Spleen (tissue), 11 donors: Measurements from ENCODE around the gene GPR157. TPM values are rescaled to one million over a fixed set of nuclear protein-coding genes. Genes with fewer than 3 reads are reported as not detected.

Source experiments
- DNase-seq: peaks from one replicate; pipeline ENCODE4 v3.0.0-alpha.2; 2020
- H3K27ac ChIP-seq, 8 donors: fragments of 200-600 bp; sonication (generic) in 7 of 8; 1 replicate in 4 of 8; 2 replicates in 4 of 8; pipeline versions ENCODE4 v1.5.0 to v1.8.0; 2016 to 2021; ENCODE audit warnings: inconsistent platforms in 4 of 8, mild to moderate bottlenecking in 4 of 8, moderate library complexity in 1 of 8
- H3K27me3 ChIP-seq, 7 donors: fragments of 200-600 bp; sonication (generic) in 6 of 7; replicated peaks in 1 of 7; 1 replicate in 4 of 7; 2 replicates in 3 of 7; pipeline versions ENCODE4 v1.5.0 to v1.8.0; 2016 to 2021; ENCODE audit warnings: inconsistent platforms in 3 of 7, mild to moderate bottlenecking in 1 of 7
- H3K36me3 ChIP-seq, 6 donors: fragments of 200-600 bp; sonication (generic) in 5 of 6; 1 replicate in 4 of 6; 2 replicates in 2 of 6; pipeline versions ENCODE4 v1.5.0 to v1.8.0; 2016 to 2021; ENCODE audit warnings: inconsistent platforms in 2 of 6
- H3K4me1 ChIP-seq, 6 donors: fragments of 200-600 bp; sonication (generic) in 5 of 6; 1 replicate in 3 of 6; 2 replicates in 3 of 6; pipeline versions ENCODE4 v1.5.0 to v1.8.0; 2016 to 2021; ENCODE audit warnings: inconsistent platforms in 3 of 6
- H3K4me3 ChIP-seq, 8 donors: fragments of 200-600 bp; sonication (generic) in 7 of 8; 1 replicate in 4 of 8; 2 replicates in 4 of 8; pipeline versions ENCODE4 v1.5.0 to v1.8.0; 2016 to 2021; ENCODE audit warnings: inconsistent platforms in 4 of 8, mild to moderate bottlenecking in 4 of 8, moderate library complexity in 2 of 8
- H3K9me3 ChIP-seq, 8 donors: fragments of 200-600 bp; sonication (generic) in 7 of 8; 1 replicate in 4 of 8; 2 replicates in 4 of 8; pipeline versions ENCODE4 v1.5.0 to v1.8.0; 2016 to 2021; ENCODE audit warnings: inconsistent platforms in 4 of 8
- POLR2A ChIP-seq, 3 donors: fragments of 450-650 bp; IDR thresholded peaks; one replicate each; pipeline ENCODE4 v1.5.1; 2017; ENCODE audit warnings: antibody characterized with exemption in 3 of 3, mild to moderate bottlenecking in 1 of 3
- POLR2AphosphoS5 ChIP-seq, 3 donors: sonication (generic); formaldehyde crosslinking; IDR thresholded peaks; one replicate each; pipeline ENCODE4 v1.5.1; 2017; ENCODE audit warnings: antibody characterized with exemption in 3 of 3
- WGBS, 5 donors: extraction: QIAGEN DNeasy Blood & Tissue Kit in 3 of 5; methylation state at CpG; one replicate each; pipeline versions ENCODE4 v1.1.5 to v1.1.7; 2013 to 2018; 5-methylcytosine and 5-hydroxymethylcytosine counted together
- intact Hi-C: fragments of 100-400 bp; cut with DNase I; formaldehyde crosslinking; loops from one replicate; pipeline ENCODE4 v1.15.0; 2023; ENCODE audit warnings: low total_unique reads
- polyA plus RNA-seq, 3 donors: library from polyadenylated mRNA; stranded (reverse); fragments of 200-250 nt; gene quantifications; one replicate each; pipeline ENCODE4 v1.2.1, GENCODE V29; 2013
- total RNA-seq, 7 donors: library from RNA; depleted of rRNA in 3 of 7; stranded (reverse); fragments of >200 nt in 3 of 7; fragmentation: NEBNext Ultra II Directional in 4 of 7; extraction: Animal tissue kit (Norgen Biotek cat#: 25700) in 4 of 7; gene quantifications; one replicate each; pipeline versions ENCODE4 v1.1.0 to v1.2.1, GENCODE V29; 2016 to 2021
- TF ChIP-seq, protein P1 (sequence below), 11 experiments: fragments of 200-600 bp in 7 of 11; fragments of 450-650 bp in 4 of 11; sonication (generic) in 4 of 11; IDR thresholded peaks in 8 of 11; conservative IDR thresholded peaks in 3 of 11; 1 replicate in 7 of 11; 2 replicates in 4 of 11; pipeline versions ENCODE4 v1.4.0 to v1.8.0; 2016 to 2021; ENCODE audit warnings: antibody characterized with exemption in 11 of 11, inconsistent platforms in 4 of 11, mild to moderate bottlenecking in 1 of 11
- donor health status: healthy with polysubstance abuse.
- donor health status: DM: no; HTN: no; CAD: no; lungs with moderate emphysema.
- donor health status: DM: no; HTN: no; CAD: no.
- donor health status: Bipolar disorder and iron deficiency.
- donor health status: healthy.
- donor health status: DM: no; HTN: no; CAD: no.
- donor health status: DM: yes; HTN: yes; CAD: no.

The GPR157 gene
- total and polyA plus RNA-seq, 10 donors, result 1.2 to 10.5 (median 6.8) TPM

DNA sequence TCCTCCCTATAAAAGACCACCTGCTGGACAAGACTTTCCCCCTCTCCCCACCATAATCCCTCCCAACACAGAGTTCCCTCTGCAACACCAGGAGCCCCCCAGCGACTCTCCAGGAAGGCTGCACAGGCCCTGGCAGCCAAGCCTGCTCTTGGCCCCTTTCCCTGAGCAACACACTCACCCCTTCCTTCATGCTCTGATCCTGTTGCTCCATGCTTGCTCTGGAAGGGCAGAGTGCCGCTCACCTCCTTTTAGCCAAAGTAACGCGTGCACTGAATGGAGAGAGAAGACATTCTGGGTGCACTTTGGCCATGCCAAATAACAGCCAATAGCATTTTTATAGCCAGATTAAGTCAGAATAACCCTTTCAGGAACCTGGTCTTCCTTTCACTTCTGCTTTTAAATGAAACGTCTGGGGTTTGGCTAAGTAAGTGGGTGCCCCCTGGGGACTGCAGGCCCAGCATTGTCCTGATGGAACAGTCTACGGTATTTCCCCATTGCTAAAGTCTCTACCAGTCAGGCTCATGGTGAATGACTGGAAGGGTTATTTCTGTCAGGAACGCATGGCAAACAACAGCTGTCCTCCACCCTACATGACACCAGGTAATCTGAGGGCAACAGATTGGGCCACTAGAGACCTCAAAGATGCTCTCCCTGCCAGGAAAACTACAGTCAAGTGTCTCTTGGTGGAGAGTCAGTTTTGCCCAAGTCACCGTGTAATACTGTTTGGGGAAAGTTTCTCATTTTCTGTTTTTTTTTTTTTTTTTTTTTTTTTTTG lies 59.4 kb downstream of the GPR157 start, which contains the start of gene SLC2A5:
Gene SLC2A5, minus strand, starts transcription at position 310 of the 775 bp plus-strand sequence. Its CDS starts 99 bp downstream, at position 211.
- intact Hi-C loops, result no loop called here
- peak; percentile 81 for DNase-seq
- Histone ChIP-seq H3K36me3 (no peaks in the 10 kb centered on the region), H3K4me1 (peaks cover 18 to 87% (median 58%) of the 10 kb centered on the region in 6 donors), H3K4me3 (peak within 1 kb of the TSS in 6 of 8 donors; percentile 5 to 61 (median 20)), H3K27ac (peak within 1 kb of the TSS; percentile 17 to 82 (median 66)), H3K9me3 (no peaks in the 10 kb centered on the region), H3K27me3 (no peaks in the 10 kb centered on the region)
- WGBS, 5 donors, result 21 to 36% (median 28%) methylated on average over 8 of the region's 8 CpGs
- TF ChIP-seq, protein P1, sequence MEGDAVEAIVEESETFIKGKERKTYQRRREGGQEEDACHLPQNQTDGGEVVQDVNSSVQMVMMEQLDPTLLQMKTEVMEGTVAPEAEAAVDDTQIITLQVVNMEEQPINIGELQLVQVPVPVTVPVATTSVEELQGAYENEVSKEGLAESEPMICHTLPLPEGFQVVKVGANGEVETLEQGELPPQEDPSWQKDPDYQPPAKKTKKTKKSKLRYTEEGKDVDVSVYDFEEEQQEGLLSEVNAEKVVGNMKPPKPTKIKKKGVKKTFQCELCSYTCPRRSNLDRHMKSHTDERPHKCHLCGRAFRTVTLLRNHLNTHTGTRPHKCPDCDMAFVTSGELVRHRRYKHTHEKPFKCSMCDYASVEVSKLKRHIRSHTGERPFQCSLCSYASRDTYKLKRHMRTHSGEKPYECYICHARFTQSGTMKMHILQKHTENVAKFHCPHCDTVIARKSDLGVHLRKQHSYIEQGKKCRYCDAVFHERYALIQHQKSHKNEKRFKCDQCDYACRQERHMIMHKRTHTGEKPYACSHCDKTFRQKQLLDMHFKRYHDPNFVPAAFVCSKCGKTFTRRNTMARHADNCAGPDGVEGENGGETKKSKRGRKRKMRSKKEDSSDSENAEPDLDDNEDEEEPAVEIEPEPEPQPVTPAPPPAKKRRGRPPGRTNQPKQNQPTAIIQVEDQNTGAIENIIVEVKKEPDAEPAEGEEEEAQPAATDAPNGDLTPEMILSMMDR (IDR thresholded peaks at IDR 0.05 in 8 of 11, conservative IDR thresholded peaks at IDR 0.05 in 3 of 11), result peak in 5 of 11 experiments; percentile 5 to 25 (median 10)
- no peak for TF ChIP-seq POLR2A (IDR thresholded peaks at IDR 0.05)
- peak in 2 of 3 donors; percentile 15 to 52 for TF ChIP-seq POLR2AphosphoS5 (IDR thresholded peaks at IDR 0.05)

DNA sequence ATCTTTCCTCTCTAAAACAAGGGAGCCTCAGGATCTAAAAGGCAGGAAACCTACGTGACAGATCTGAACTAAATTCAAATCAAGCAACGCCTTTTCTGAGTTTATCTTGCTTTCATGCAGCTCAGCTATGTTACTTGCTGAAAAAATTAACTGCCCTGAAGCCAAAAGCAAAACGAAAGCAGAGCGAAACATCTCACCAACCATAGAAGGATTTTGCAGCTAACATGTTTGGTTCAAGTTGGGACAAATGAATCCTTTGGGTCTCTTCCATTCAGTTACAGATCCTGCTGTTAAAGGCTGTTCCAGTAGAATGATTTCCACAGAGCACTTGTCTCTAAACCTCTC lies 59.9 kb downstream of the GPR157 start:
- no peak for DNase-seq
- Histone ChIP-seq H3K36me3 (no peaks in the 10 kb centered on the region), H3K4me3 (peak overlapping the region in 6 of 8 donors; percentile 5 to 61 (median 20)), H3K27me3 (no peaks in the 10 kb centered on the region), H3K27ac (peak overlapping the region; percentile 17 to 82 (median 66)), H3K4me1 (peaks cover 19 to 87% (median 59%) of the 10 kb centered on the region in 6 donors), H3K9me3 (no peaks in the 10 kb centered on the region)
- intact Hi-C loops, result no loop called here
- WGBS, 5 donors, result 18 to 39% (median 34%) methylated on average over 4 of the region's 4 CpGs
- TF ChIP-seq POLR2A (IDR thresholded peaks at IDR 0.05), result no peak
- no peak for TF ChIP-seq POLR2AphosphoS5 (IDR thresholded peaks at IDR 0.05)
- TF ChIP-seq, protein P1 (IDR thresholded peaks at IDR 0.05 in 8 of 11, conservative IDR thresholded peaks at IDR 0.05 in 3 of 11), result no peak

DNA sequence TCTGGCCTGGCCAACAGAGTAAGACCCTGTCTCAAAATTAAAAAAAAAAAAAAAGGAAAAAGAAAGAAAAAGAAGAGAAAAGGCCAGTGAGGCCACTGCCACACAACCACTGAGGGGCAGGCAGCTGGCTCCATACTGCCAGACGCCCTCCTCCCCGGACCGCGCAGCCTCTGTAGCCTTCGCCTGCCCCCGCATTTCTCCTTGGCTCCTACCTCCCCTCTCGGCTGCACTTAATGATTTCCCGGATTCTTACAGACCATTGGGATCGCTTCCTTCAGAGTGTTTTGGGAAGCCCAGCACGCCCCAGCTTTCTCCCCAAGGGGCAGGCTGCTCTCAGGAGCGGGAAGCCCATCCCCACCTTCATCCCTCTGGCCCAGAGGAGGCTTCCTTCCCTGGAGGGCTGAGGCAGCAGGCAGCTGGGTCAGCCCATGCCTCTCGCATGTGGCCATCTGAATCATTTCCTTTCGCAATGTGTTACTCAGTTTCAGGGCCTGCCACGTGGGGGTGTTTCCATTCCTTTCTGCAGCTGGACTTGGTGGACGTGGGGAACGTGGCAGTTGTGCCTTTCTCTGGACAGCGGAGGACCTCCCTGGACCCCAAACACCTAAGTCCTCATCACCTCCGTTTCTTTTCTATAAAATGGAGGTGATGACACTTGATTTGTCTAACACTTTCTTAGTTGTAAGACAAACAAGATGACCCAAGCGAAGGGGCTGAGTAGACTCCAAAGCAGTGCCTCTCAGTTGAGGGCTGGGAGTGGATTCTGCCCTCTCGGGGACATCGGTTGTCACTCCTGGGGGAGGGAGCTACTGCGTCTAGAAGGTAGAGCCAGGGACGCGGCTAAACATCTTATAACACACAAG lies 61.7 kb downstream of the GPR157 start:
- Histone ChIP-seq H3K9me3 (no peaks in the 10 kb centered on the region), H3K4me1 (peaks cover 19 to 87% (median 64%) of the 10 kb centered on the region in 6 donors), H3K4me3 (no peak overlapping the region), H3K27ac (peak overlapping the region; percentile 35 to 73 (median 68)), H3K36me3 (no peaks in the 10 kb centered on the region), H3K27me3 (no peaks in the 10 kb centered on the region)
- WGBS, 5 donors, result 58 to 68% (median 64%) methylated on average over 24 of the region's 24 CpGs
- intact Hi-C loops, result no loop called here
- TF ChIP-seq POLR2A (IDR thresholded peaks at IDR 0.05) (no peak), POLR2AphosphoS5 (IDR thresholded peaks at IDR 0.05) (peak; percentile 66 to 72 (median 71))
- TF ChIP-seq, protein P1 (IDR thresholded peaks at IDR 0.05 in 8 of 11, conservative IDR thresholded peaks at IDR 0.05 in 3 of 11), result peak in 1 of 11 experiments; percentile 9
- DNase-seq, result peak; percentile 73
